Coronary artery (tissue), 2 donors: ENCODE data around the gene SV2B.

Experiments
- DNase-seq: peaks from one replicate; pipeline ENCODE4 v3.0.0-alpha.2; 2017; ENCODE audit warnings: low spot score
- H3K27ac ChIP-seq, 2 donors: fragments of 200-600 bp; sonication (generic); one replicate each; pipeline ENCODE4 v1.5.1; 2016 to 2019
- H3K4me3 ChIP-seq: fragments of 200-600 bp; sonication (generic); 2 replicates; pipeline ENCODE4 v1.5.1; 2016; ENCODE audit warnings: mild to moderate bottlenecking, moderate library complexity
- CTCF ChIP-seq: fragments of 200-600 bp; sonication (generic); IDR thresholded peaks from one replicate; pipeline ENCODE4 v1.5.1; 2019; ENCODE audit warnings: antibody characterized with exemption

SV2B gene

GRCh38 chr15:91156175-91156726 is 56.2 kb downstream of the SV2B start:
- Histone ChIP-seq H3K4me3 (no peak overlapping the region), H3K27ac (no peak overlapping the region)
- TF ChIP-seq CTCF = no peak
- no peak for DNase-seq

GRCh38 chr15:91158415-91159394 is 58.6 kb downstream of the SV2B start:
- TF ChIP-seq CTCF = no peak
- no peak overlapping the region for H3K4me3 ChIP-seq
- DNase-seq = no peak
- H3K27ac ChIP-seq = no peak overlapping the region

- Histone ChIP-seq H3K27ac (no peak overlapping the region), H3K4me3 (no peak overlapping the region)
- no peak for DNase-seq
- no peak for TF ChIP-seq CTCF
Measured at GRCh38 chr15:91165850-91166249, 65.8 kb downstream of the SV2B start.

GRCh38 chr15:91168457-91168856 is 68.4 kb downstream of the SV2B start:
- no peak overlapping the region for H3K27ac ChIP-seq
- DNase-seq = no peak
- H3K4me3 ChIP-seq = no peak overlapping the region
- no peak for TF ChIP-seq CTCF

- no peak overlapping the region for H3K27ac ChIP-seq
- DNase-seq = no peak
- H3K4me3 ChIP-seq = no peak overlapping the region
- TF ChIP-seq CTCF = no peak
Measured at GRCh38 chr15:91171334-91171733, 71.3 kb downstream of the SV2B start.

- no peak overlapping the region for H3K27ac ChIP-seq
- DNase-seq = no peak
- no peak for TF ChIP-seq CTCF
- no peak overlapping the region for H3K4me3 ChIP-seq
Measured at GRCh38 chr15:91182101-91182500, 82.0 kb downstream of the SV2B start.

- TF ChIP-seq CTCF = no peak
- Histone ChIP-seq H3K4me3 (no peak overlapping the region), H3K27ac (no peak overlapping the region)
- no peak for DNase-seq
Measured at GRCh38 chr15:91183596-91183995, 83.5 kb downstream of the SV2B start.
